Measurements from ENCODE around the gene BRF1.

DNA sequence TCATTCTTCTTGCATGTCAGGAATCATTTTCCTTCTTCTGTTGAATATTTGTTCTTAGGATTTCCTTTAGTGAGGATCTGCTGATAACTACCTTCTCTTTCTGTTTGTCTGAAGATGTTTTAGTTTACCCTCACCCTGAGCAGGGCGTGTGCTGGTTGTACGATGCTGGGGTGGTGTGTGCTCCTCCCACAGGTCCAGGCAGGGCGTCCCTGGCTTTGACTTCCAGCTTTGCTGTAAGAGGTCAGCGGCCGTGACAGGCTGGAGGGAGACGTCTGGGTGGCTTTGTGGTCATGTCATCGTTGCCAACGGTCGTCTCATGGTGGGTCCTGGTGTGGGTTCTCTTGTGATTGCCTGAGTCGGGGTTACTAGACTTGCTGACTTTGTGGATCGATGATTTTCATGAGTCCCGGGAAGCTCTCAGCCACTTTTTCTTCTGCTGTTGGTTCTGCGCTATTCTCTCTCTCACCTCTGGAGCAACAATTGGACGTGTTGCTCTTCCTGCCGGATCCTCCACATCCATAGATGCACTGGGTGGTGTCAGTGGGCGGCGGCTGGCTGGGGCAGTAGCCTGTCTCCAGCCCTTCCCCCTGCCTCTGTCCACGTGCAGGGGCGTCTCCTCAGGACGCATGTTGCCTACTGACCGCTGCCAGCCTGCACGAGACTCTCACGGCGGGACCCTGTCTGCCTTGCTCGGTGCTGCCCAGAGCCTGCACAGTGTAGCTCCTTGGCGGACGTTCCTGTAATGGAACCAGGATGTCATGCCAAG is 22.2 kb upstream of the BRF1 start:
- TF ChIP-seq, protein P1, sequence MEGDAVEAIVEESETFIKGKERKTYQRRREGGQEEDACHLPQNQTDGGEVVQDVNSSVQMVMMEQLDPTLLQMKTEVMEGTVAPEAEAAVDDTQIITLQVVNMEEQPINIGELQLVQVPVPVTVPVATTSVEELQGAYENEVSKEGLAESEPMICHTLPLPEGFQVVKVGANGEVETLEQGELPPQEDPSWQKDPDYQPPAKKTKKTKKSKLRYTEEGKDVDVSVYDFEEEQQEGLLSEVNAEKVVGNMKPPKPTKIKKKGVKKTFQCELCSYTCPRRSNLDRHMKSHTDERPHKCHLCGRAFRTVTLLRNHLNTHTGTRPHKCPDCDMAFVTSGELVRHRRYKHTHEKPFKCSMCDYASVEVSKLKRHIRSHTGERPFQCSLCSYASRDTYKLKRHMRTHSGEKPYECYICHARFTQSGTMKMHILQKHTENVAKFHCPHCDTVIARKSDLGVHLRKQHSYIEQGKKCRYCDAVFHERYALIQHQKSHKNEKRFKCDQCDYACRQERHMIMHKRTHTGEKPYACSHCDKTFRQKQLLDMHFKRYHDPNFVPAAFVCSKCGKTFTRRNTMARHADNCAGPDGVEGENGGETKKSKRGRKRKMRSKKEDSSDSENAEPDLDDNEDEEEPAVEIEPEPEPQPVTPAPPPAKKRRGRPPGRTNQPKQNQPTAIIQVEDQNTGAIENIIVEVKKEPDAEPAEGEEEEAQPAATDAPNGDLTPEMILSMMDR (IDR thresholded peaks at IDR 0.05) = no peak
- no peak for TF ChIP-seq POLR2A (IDR thresholded peaks at IDR 0.05)

All from esophagus squamous epithelium (tissue), 4 donors.